Right forelimb (tissue), 1 donor: ENCODE results near the gene TASOR.
"Not testable (repeated sequence)": the region's sequence is repeated elsewhere in the genome, so short reads cannot be mapped to it uniquely, and the experiment has no call there.

Experiments used
- DNase-seq: peaks from one replicate; pipeline ENCODE4 v3.0.0-alpha.2; 2018

The TASOR gene

GRCh38 chr3:56683122-56683817 is at the start of gene TASOR:
Gene TASOR (minus strand): TSS chr3:56683265. CDS start chr3:56683006, 259 bp downstream.
- DNase-seq: peak; percentile 89

GRCh38 chr3:56732109-56732508 is 49.0 kb upstream of the TASOR start:
- DNase-seq: no peak

GRCh38 chr3:56725175-56725574 is 42.1 kb upstream of the TASOR start:
- no peak for DNase-seq

- DNase-seq: no peak
These were observed 41.6 kb upstream of the TASOR start for GRCh38 chr3:56724676-56725075.

- DNase-seq: no peak
These were observed 37.8 kb upstream of the TASOR start for GRCh38 chr3:56720849-56721248.

GRCh38 chr3:56718809-56719208 is 35.7 kb upstream of the TASOR start:
- DNase-seq: not testable (repeated sequence)

GRCh38 chr3:56711344-56711743 is 28.3 kb upstream of the TASOR start:
- no peak for DNase-seq

- not testable (repeated sequence) for DNase-seq
These were observed 24.3 kb upstream of the TASOR start for GRCh38 chr3:56707412-56707811.

GRCh38 chr3:56706629-56707028 is 23.6 kb upstream of the TASOR start:
- DNase-seq: no peak

- no peak for DNase-seq
These were observed 21.6 kb upstream of the TASOR start for GRCh38 chr3:56704706-56705105.

- peak; percentile 61 for DNase-seq
These were observed 19.6 kb upstream of the TASOR start for GRCh38 chr3:56702490-56703315.

GRCh38 chr3:56700151-56700550 is 17.1 kb upstream of the TASOR start:
- DNase-seq: no peak

- DNase-seq: no peak
These were observed 12.0 kb upstream of the TASOR start for GRCh38 chr3:56694867-56695683.

- no peak for DNase-seq
These were observed 10.7 kb upstream of the TASOR start for GRCh38 chr3:56693750-56694149.

GRCh38 chr3:56692520-56693433 is 9.7 kb upstream of the TASOR start:
- not testable (repeated sequence) for DNase-seq

- not testable (repeated sequence) for DNase-seq
These were observed 8.9 kb upstream of the TASOR start for GRCh38 chr3:56692001-56692365.

- DNase-seq: no peak
These were observed 8.3 kb upstream of the TASOR start for GRCh38 chr3:56691165-56692000.

- DNase-seq: no peak
These were observed 6.2 kb upstream of the TASOR start for GRCh38 chr3:56689303-56689702.

- DNase-seq: no peak
These were observed 5.1 kb upstream of the TASOR start for GRCh38 chr3:56688191-56688590.

- no peak for DNase-seq
These were observed 964 bp upstream of the TASOR start for GRCh38 chr3:56684029-56684428.

GRCh38 chr3:56682462-56683121 is 473 bp downstream of the TASOR start:
- DNase-seq: peak; percentile 88
